Umbilical cord (tissue), 2 donors: ENCODE results near the gene OLFM3. TPM values are rescaled to one million over a fixed set of nuclear protein-coding genes. Genes with fewer than 3 reads are reported as not detected.
A peak's percentile ranks its signal among the peaks of the same experiment; 100 is the strongest.

Experiments
- DNase-seq: peaks from one replicate; pipeline ENCODE4 v3.0.0-alpha.2; 2015; ENCODE audit warnings: low spot score
- total RNA-seq: library from RNA; depleted of rRNA; stranded (reverse); fragments of >200 nt; gene quantifications from one replicate; pipeline ENCODE4 v1.2.3, GENCODE V29; 2014; ENCODE audit warnings: low replicate concordance; ENCODE audit not compliant: insufficient read depth

Gene OLFM3
- 5.1 TPM for total RNA-seq

DNA sequence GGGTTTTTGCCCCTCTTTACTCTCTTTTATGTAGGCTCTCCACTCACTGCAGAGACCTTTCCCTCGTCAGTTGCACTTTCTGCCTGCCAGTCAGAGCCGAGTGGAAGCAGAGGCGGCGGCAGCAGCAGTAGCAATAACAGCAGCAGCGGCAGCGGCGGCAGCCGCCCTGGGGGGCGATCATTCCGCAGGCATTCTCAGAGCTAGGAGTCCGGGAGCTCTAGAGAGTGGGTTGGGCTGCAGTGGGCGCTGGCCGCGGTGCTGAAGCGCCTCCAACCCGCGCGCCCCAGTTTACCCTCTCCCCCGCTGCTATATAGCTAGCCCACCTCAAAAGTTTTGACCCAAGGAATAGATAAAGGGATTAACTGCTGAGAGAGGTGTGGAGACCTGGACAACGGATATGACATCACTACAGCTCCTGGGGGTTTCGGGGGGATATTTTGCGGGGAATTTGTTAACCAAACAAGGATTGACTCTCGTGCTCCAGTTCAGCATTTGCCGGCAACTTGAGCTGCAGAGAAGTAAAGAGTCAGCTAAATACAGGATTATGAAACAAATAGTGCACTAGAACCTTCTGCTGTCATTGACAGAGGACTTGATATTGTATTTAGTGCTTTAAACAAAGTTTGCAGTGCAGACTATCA is at the start of gene OLFM3:
TSS of gene OLFM3 (minus strand) at position 102 of the 641 bp plus-strand sequence.
- DNase-seq, result peak; percentile 52

DNA sequence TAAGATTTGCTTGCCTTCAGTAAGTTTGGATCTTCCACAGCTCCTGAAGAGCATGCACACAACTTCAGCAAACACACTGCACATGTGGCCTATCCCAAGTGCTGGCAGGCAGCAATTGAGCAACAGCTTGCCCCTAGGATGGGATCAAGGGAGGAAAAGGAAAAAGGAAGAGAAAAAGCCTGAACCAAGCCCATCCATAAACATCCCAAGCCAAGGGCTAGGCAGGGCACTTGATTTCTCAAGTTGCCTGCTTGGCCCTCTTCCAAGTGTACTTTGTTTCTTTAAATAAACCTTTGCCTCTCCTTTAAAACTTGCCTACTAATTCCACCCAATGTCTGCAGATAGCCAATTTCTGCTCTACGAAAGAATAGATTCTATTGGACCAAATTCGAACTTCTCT is 49.0 kb upstream of the OLFM3 start:
- DNase-seq, result no peak

DNA sequence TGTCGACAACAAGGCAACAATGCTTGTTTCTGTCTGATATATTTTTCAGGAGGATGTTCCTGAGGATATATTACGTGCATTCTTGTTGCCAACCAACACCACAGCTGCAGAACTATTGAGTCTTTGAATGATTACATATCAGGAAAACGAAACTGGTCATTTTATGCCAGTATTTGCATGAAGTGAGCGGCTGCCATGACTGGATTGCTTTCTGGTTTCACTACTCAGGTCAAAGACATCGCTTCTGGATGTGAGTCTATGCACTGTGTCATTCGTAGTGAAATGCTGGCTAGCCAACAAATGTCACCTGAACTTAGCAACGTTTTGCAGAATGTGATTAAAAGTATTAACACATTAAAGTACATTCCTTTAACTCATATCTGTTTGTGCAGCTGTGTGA is 35.8 kb upstream of the OLFM3 start:
- DNase-seq, result no peak

DNA sequence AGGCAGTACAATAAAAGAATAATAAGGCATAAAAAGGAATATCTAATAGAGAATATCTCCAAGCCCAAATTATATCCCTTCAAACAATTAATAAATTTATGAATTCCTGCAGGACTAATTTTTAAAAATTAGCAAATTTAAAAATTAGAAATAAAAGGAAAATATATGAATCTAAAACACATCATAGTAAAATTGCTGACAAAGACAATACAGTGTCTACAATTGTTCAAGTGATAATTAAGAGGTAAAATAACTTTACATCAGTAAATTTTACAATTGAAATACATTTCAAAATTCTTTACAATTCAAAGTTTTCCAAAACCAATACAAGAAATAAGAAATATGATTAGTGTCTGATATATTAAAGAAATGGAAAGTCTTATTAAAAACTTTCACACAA is 22.8 kb upstream of the OLFM3 start:
- no peak for DNase-seq

DNA sequence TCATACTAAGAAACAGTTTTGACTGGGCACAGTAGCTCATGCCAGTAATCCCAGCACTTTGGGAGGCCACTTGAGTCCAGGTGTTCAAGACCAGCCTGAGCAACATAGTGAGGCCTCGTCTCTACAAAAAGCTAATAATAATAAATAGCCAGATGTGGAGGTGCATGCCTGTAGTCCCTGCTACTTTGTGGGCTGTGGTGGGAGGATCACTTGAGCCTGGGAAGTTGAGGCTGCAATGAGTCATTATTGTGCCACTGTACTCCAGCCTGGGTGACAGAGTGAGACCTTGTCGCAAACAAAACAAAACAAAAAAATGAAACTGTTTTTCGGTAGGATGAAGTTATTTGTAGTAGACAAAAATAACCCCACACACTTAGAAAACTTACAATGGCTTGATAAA is 19.0 kb upstream of the OLFM3 start:
- DNase-seq, result no peak

DNA sequence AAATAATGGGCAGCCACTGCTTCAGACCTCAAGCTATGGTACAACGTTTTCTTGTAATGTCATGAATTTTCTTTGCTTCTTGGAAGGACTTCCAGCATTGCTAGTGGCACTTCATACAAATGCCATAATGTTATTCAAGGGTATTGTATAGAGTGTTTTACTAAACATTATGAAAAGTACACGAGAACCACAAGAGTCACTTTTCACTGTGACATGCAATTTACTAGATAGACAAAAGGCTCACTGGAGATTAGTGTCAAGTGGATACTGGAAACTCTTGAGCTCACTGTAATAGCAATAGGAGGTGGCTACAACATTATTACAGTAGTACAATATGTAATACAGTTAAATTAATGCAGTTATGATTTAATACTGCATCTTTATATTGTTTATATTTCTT is 5.3 kb upstream of the OLFM3 start:
- no peak for DNase-seq

DNA sequence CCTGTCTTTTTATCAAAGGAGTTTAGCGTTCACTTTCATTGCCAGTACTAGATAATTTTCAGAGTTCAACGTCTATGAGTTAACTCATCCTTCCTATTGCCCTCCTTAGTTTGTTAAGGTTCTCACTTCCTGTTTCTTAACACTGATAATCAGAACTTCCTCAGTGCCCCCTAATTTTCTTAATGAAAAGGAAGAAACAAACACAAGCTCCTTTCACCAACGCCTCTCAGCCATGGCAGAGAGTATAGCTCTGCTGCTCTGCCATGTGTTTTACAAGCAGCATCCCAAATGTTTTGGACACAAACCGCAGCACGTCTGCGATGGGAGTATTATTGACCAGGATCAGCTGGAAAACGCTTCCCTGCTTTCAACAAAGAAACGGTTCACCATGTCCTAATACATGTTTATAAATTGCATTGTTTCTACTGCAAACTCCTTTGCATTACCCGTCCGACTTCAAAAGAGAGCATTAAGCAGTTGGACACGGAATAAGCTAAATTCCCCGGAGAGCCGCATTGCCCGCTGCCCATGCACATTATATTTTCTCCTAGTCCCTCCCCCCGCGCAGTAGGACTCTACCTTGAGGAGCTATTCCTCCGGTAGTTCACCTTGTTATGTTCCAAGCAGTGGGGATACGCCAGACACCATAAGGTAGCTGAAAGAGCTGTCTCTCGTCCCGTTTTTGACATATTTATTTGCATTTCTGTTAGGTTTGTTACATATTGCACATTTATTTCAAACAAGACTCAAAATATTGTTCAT is 561 bp downstream of the OLFM3 start:
- DNase-seq, result no peak

DNA sequence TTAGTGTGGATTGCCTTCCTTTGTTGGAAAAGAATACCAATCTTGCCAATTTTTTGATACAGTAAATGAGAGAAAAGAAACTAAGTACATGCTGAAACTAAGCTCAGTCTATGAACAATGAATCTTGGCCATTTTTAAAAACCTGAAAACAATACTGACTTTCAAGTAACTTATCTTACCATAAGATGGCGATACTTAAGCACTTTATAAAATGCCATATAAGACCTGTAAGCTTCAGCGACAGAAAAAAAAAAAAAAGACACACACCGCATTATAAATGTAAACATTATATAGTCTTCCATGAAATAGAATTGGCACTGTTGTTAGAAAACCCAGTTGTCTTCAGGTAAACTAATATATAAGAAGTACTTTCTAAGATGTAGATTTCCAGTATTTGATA is 3.0 kb downstream of the OLFM3 start:
- no peak for DNase-seq

DNA sequence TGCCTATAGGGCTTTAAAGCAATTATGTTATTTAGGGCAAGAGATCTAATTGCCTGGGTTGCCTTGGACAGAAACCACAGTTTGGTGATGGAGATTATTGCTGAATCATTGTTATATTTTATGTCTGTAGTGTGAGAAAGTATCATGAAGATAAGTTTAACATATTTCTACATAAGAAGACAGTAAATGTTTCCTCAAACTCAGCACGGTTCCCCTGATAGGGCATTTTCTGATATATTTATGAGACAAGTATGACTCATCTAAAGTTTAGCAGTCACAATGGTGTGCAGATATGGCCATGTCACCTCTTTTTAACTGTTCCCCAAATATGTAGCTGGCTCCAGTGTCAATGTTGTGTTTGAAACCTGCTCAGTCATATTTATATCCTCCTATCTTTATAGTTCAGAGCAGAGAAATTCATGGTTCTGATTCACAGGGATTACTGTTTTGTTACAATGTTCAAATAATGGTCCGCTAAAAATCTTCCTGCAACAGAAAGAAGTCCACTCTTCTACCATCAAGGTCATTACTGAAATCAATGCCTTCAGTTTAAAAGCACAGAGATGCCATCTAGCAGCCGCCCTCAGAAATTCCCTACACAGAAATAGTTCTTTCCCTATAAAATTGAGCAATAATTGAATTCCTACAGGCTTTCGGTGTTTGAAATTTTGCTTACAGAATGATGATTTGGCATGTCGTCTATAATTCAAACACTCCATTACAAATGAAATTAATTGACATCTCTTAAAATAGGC is 3.7 kb downstream of the OLFM3 start:
- DNase-seq, result peak; percentile 2

DNA sequence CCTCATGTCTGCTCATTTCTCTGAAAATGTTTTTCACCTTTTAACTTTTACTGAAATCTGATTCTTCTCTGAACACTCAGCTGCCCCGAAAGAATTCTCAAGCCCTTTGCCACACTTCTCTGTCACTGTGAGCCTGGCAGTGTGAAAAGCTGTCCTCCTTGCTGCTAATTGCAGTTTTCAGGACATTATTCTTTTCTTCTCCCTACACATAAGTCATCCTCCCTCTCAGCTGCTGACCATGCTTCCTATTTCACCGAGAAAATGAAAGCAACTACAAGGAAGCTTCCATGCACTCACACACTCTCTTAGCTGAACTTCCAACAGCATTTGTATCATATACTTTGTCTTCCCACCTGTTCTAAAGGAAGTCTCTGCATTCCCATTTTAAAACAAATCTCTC is 15.8 kb downstream of the OLFM3 start:
- DNase-seq, result no peak

DNA sequence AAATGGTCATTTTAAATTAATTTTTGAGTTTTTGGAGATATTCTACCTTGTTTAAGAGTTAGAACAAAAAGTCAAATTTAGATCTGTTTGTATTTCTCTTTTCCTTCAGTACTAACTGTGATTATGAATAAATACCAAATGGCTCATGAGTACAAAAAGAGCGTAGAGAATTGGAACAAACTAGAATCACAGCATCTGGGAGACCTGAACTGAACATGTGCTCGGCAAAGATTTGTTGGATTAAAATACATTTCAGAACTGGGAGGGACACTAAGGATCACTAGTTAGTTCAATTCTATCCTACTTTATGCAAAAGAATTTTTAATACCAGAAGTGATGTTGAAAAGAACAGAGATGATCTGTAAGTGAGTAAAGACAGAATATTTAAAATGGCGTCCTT is 19.5 kb downstream of the OLFM3 start:
- DNase-seq, result no peak

DNA sequence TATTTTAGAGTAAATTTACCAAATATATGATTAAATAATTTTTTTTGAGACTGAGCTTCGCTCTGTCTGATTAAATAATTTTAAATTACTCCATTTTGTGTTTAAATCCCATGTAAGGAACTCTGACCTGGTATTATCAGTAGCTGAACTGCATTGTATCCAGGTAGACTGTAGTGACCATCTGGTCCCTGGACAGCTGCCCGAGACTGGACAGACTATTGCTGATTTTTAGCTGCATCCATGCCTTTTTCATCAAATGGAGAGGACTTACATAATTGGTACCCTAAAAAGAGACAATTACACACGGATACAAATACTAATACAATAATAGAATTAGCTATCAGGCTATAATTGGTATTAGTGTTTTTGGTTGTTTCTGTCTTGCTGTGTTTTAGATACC is 20.6 kb downstream of the OLFM3 start:
- DNase-seq, result no peak

DNA sequence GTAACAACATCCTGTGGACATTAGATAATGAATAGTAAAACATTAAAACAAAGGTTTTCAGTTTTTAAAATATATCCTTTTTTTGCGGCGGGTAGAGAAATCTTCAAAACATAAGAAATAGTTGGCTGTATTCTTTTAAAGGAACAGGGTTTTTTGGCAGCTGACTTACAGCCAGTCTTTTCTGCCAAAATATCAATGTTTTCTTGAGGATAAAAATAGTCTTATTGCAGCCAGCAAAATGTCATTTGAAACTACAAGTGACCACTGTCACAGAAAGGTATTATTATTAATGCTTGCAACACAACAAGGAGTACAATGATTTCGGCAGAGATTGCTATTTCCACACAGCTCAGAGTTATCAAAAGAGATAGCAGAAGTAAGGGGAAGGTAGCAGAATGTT is 21.4 kb downstream of the OLFM3 start:
- DNase-seq, result no peak

DNA sequence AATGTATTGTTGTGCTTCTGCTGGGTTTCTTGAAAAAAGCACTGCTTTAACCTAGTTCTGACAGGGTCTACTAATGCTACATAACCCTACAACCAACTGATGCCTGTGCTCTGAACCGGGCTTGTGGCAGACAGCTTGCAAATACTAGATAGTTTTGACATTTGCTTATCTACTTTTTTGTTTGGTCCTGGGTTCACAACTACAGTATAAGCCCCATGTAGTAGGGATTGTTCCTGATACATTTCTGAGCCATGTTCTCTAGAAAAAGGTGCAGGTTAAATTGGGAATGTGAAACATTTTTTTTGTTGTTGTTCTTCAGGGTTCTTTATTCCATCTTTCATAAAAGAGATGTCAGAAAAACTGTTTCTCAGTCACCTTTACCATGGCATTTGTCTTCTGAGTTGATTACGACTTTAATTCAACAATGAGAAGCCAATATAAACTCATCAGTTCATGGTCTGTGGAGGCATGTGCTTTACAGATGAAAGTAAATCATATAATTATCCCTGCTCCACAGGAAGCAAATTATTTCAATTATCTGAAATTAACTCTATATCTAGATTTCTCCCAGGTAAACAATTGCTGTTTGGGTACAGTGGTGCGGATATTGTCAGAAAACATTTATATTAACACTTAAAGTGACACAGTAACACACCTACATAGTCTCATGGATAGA is 22.0 kb downstream of the OLFM3 start:
- no peak for DNase-seq

DNA sequence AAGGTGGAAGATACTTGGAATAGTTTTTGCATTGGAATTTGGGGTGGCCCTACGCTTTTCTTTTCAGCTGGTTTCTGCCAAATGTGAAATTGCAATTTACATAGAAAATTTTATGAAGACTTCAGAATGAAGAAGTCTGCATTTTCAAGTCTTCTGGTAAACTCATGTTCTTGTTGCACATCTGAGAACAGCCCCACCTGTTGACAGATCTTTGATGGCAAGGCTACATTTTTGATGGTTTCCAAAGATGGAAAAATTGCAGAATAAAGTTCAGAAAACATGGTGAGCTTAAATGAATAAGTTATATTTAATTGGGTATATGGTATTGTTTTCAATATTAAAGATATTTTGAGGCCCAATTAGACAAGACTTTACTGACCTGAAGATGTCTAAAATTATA is 25.4 kb downstream of the OLFM3 start:
- DNase-seq, result peak; percentile 7

DNA sequence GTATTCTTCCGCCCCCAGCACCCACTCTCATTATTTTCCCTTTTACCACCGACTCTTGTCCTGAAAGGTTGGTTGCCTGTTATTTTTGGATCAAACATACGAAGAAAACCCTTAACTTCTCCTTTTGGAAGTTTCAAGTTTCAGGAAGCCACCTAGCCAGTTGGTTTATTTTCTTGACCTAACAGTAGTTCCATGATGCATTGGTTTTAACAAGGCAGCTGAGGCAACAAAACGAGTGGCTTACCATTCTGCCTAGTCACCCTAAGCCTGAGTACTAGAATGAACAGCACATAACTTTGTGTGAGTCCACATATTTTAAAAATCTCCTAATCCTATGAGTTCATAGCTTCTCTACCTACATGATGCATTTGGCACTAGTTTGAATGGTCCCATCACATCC is 28.9 kb downstream of the OLFM3 start:
- DNase-seq, result no peak

DNA sequence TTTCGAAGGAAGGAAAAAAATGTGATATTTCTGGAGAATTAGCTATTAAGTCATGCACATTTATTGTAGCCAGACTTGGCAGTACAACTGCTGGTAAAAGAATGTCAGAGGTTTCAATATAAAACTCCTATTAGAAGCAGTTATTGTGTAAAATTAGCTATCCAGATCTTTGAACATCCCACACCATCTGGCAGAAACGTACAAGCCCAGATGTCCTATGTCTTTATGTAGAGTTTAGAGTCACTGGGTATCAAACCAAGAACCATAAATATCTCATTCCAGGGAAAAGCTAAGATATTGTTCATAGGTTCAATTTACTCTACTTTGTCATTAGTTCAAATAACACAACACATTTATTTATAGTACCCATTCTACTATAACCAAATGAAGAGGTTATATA is 31.4 kb downstream of the OLFM3 start:
- DNase-seq, result no peak

DNA sequence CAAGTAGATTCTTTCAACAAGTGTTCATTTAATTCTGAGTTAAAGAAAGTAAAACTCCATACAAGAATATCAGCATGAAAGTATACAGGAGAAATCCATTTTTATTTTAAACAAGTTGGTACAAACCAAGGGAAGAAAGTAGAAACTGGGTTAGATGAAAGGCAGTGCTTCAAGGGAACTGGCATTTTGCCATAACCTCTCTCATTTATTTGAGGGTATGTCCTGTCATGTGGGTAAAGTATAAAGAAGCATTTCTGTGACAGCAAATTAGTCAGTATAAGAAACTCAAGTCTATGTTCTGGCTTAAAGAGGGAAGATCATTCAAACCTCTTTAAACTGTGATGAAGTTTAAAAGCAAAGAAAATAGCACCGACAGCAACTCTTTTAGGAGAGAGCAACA is 32.0 kb downstream of the OLFM3 start:
- peak; percentile 11 for DNase-seq

DNA sequence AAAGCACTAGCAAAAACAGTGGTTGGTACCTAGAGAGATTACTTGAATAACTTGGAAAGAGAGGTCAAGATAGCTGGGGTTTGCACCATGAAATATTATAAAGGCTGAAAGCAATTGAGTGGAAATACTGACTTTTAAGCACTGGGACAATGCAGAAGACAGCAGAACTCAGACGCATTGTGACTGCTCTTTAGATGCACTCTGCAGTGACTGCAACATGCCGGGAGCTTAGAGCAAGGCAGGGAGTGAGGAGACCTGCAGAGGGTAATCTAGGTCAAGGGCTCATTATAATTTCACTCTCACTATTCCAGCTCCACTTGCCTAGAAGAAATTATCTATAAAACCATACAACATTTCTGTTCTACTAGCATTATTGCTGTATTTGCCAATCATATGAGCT is 36.6 kb downstream of the OLFM3 start:
- DNase-seq, result no peak

DNA sequence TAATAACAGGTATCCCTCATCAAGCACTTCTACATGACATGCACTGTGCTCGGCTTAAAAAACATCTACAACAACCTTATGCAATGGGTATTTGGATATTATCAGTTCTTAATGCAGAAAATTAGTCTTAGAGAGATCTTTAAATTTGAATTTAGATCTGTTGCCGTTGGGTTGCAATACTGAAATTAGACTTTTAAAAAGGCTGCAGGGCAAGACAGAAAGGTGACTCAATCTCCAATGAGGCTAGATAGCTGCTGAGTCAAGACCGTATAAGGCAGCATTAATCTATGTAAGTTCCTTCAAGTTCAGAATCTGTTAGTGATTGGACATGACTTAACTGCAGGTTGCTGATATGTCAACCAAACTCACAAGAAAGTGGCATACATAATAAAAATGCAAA is 37.3 kb downstream of the OLFM3 start:
- DNase-seq, result no peak

DNA sequence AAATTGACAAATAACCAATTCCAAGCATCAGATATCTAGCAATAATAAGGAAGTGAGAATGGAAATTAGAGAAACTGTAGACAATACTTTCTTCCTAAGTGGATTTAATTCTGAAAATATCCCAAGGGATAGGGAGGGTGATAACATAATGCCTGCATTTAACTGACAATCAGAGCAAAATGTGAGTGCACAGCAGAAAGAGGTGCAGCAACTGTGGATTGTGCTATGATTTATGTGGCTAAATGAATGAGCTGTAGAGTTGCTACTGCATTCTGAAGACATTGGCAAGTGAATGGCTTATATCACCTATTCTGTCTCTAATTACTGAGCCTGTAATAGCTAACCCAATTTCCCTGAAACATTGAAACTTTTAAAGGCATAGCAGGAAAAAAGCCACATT is 39.0 kb downstream of the OLFM3 start:
- no peak for DNase-seq

DNA sequence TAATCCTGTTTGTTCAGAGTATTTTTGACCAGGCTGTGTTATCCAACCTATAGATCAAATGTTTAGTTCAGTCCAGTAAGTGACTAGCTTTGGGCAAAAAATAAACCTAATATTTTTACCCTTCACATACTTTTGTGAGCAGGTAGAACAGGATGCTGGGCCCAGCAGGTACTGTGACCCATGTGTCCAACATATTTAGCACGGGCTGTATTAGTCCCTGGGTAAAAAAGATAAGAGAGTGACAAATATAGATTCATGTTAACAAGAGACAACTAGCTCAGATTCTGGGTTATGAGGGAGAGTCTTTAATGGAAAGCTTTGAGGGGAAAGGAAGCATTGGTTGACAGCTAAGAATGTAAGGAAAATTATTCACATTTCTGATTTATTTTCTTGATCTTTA is 43.1 kb downstream of the OLFM3 start:
- DNase-seq, result no peak
